NCI-H1417 treated with DMSO at 0.1 percent for 48 hours (cell line): ENCODE measurements around the gene SPECC1L.

Source experiments
- DNase-seq: peaks from one replicate; lab custom pipeline; 2025; lab: John Stamatoyannopoulos, UW

Gene SPECC1L

DNA sequence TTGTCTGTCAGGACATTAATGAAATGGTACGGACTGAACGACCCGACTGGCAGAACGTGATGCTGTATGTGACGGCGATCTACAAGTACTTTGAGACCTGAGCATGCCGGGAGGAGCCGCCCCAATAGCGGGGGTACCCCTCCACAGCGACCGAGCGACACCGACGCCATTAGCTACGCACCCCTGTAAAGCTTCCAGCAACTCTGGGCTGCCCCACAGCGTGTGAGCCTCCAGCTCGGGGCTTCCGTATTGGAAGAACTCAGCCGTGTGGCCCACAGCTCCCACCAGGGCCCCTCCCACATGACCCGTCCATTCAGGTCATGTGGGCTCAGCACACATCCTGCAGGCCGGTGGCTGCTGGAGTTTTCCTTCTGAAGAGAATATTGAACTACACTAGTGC lies 143.9 kb downstream of the SPECC1L start:
- DNase-seq: no peak

DNA sequence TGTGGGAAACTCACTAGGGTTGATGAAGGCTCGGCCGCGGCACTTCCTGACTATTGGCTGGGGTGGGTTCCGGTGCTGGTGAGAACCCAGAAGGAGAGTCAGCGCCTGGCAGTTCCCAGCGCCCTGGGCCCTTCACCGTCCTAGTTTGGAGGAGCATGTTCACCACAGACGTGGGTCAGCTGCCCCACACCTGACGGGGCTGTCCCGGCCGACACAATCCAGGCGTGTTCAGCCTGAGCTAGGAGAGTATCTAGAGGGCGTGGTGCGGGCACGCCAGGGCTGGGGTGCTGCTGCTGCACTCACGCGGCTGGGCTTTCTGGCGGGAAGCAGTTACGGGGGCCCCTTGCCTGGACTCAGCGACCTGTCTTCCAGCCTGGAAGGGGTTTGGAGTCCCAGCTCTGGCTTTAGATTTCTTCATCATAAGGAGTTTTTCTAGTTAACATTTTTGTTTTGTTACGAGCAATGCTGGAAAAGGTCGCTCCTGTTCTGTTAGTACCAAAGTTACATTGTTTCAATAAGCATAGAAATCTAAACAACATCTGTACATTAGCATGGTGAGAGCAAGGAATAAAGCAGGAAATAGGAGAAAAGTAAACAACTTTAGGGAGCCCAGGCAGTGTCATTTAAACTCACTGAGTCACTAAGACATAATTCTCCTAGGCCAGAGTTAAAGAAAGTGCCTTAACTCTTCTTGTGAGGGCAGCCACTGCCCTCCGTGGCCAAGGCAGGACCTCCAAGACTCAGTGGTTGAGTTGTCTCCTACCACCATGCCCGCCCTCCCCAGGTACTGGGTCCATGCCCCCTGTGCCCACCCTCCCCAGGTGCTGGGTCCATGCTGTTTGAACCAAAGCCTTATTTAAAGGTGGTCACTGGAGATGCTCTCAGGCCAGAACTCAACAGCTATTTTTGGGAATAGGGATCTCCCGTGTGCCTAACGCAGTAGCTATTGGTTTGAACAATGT lies 144.6 kb downstream of the SPECC1L start:
- no peak for DNase-seq

DNA sequence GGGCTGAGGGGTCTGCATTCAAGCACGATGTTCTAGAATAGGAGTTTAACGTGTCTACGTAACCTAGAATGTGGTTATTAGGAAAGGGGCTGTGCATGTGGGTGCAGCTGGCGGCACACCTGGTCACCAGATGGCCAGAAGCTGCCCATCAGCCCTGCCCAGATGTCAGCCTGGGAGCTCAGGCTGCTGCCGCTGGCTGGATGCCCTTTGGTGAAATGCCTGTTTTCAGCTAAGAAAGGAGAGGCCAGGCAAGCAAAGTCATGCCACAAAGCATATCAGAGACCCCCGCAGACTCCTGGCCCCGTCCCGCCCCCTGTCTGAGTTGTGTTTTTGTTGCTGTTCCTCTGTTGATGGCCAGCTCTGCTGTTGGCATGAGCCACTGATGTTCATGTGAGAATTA lies 145.5 kb downstream of the SPECC1L start:
- DNase-seq: no peak

DNA sequence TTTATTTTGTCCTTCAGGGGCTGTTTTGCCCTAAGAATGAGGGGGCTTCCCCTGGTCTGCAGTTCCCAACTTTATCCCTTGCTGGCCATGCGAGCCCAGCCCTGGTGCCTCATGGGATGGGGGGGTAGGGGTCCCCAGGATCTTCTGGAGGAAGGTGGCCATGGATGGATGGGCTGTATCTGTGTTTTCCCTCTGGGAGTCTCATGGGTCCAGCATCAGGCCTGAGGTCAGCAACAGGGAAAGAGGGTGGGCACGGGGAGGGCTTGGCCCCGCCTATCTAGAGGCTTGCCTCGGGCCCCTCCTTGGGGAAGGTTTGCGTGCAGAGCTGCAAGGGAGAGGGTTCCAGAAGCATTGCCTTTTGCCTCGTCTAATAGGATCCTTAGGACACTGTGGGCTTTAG lies 146.0 kb downstream of the SPECC1L start:
- DNase-seq: no peak

DNA sequence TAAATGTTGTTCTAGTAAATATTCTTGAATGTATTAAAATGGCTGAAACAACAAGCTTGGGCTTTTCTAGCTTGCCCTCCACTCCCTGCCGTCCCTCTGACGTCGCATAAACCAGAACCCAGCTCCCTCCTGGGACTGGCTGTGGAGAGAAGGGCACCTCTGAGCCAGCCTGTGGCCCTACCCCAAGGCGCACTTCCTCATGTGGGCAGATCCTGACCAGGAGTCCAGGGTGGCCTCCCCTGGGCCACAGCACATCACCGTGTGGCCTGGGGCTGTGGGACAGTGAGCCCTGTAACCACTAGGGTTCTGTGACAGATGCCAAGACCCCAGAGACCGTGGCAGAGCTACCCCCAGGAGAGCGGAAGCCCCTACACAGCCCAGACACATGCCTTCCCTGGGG lies 146.6 kb downstream of the SPECC1L start:
- no peak for DNase-seq

DNA sequence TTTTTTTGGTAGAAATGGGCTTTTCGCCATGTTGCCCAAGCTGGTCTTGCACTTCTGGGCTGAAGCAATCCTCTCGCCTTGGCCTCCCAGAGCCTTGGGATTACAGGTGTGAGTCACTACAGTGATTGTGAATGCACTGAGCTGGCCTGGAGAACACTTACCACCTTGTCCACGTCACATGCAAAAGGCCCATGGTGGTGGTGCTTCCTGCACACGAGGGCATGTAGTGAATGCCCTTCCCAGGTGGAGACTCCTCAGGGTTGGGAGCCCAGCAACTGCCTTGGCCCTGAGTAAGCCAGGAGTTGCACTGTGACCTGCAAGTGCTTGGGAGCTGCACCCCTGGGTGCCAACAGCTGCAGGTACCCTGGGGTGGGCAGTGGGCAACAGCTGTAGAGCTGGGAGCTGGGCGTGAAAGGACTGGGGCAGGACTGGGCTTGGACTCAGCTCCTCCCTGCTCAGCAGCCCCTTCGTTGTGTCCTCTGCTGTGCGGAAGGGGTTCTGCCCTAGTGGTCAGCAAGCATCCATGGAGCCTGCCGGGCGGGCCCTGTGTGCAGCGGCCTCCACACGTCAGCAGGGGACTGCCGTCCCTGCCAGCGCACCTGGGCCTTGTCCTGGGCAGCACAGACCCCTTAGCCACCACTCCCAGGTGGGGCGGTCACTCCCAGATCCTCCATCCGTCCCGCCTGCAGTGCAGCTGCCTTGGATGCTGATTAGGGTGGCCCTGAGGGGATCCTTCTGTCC lies 147.4 kb downstream of the SPECC1L start:
- no peak for DNase-seq

DNA sequence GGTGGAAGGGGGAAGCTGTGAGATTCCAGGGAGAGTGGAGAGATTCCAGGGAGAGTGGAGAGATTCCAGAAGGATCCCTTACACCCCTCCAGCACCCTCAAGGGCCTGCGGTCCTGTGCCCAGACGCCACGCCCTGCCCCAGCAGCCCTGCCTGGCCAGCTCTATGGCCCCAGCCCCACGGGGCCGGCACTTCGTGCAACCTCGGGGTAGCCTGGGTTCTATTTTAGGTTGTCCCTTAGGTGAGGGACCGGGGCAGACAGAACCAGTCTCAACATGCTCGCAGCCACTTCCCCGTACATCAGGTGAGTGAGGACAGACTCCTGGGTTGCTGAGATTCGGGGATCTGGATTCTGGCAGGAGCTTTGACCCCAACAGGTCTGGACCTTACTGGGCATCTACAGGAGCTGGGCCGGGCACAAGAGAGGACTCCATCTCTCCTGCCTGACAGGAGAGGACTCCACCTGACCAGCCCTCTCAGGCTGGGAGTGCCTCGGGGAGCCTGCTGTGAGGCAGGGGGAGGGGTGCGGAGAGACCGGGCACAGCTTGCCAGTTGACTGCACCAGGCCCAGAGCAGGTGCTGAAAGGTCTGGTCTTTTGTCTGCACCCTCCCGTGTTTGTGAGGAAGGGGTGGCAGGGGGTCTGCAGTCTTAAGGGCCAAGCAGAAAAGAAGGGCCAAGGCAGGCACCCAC lies 148.3 kb downstream of the SPECC1L start:
- no peak for DNase-seq

DNA sequence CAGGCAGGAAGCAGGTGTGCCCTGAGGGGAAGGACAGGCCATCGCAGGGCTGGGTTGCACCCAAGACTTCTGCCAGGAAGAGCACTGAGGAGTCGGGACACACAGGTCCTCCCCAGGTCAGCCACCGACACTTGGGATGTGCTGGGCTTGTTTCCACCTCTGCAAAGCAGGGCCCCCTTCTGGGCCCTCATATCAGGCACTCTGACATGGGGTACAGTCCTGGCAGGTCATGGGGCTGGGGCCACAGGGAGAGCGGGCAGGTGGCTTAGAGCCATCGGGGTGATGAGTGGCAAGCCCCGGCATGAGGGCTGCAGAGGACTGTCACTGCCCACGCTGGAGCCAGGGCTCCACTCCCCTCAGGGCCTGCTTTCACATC lies 148.8 kb downstream of the SPECC1L start:
- DNase-seq: no peak

DNA sequence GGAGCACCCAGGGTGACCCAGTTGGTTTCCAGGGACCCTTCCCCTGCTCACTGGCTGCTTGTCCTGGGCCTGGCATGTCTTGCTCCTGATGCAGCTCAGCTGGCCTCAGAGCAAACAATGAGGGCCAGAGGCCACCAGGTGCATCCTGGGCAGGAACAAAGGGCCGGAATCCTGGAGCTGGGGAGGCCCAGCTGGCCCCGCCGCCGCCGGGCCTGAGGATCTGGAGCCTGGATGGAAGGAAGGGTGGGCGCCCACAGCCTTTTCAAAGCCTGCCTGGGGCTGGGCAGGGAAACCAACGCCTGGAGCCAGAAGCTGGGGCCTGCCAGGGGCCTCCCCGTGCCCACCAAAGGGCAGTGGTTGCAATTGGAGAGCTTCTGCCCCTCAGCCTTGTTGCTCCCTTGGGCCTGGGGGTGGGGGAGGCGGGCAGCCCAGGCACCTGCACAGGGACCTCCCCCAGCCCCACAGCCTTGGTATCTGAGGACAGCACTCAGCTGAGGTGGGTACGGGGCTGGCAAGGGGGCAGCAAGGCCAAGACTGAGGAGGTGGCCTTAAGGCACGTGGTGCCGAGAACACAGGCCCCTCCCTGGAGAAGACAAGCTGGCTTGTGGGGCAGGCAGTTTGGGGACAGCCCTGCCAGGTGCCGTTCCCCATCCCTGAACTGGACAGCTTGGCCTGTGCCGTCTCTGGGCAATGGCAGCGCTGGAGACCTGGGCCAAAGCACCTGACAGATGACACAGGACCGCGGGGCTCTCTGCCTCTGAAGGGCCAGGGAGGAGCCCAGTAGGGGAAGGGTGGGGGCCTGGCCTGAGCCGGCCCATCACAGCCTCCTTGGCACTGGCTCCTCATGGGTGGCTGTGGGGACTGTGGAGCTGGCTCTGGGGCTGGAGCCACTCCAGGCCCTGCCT lies 149.7 kb downstream of the SPECC1L start:
- DNase-seq: no peak

DNA sequence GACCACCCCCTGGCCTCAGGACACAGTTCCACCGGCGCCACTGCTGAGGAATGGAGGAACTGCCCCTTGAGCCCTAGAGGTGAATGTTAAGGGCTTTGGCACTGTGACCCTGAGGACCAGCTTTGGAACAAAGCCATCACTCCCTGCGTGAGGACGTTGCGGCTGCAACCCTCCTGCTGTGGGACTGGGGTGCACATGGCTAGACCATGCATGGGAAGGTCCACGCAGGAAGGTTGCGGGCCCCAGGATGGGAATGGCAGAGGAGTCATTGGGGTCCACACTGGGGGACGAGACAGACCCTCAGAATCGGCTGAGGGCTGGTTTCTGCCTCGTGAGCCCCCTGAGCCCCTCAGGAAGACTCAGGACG lies 150.3 kb downstream of the SPECC1L start:
- DNase-seq: no peak

DNA sequence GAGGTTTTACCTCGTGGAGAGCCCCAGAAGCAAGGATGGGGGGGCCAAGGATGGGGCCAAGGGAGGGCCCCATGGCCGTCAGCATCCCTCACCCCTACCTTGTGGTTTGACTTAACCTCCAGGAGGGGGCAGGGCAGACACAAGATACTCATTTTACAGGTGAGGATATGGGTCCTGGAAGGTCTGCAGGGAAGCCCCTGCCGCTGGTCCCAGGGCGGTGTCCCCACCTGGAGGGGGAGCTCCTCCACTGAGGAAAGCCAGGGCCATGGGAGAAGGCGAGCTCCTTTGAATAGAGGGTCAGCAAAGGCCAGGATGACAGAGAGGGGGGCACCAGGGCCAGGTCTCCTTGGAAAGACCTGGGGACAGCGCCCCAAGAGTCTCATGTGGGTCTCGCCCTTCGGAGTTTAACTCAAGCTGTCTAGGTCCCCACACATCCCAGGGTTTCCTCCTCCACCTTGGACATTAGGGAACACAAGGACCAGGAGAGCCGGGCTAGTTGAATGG lies 150.8 kb downstream of the SPECC1L start:
- DNase-seq: no peak

DNA sequence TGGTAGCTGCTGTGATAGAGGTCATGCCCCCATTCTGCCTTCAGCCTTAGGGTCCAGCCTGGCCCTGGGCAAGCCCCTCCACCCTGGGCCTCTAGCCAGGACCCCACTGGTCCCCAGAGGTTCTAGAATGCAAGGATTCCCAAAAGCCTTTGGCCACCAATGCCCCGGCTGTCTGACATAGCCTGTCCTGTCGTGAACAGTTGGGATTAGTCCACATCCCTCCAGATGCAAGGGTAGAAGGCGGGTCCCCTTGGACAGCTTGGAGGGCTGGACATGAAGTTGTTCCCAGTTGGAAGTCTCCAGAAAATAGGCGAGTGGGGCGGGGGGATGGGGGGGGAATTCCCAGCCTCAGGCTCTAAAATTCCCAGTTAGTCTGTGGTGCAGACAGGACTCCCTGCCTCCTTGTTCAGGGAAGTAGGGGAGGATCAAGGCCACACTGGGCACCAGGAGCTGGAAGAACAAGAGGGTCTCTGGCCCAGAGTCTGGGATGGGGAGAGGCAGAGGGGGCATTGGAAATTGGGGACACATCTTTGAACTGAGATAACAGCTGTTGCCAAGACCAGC lies 151.6 kb downstream of the SPECC1L start:
- DNase-seq: no peak

DNA sequence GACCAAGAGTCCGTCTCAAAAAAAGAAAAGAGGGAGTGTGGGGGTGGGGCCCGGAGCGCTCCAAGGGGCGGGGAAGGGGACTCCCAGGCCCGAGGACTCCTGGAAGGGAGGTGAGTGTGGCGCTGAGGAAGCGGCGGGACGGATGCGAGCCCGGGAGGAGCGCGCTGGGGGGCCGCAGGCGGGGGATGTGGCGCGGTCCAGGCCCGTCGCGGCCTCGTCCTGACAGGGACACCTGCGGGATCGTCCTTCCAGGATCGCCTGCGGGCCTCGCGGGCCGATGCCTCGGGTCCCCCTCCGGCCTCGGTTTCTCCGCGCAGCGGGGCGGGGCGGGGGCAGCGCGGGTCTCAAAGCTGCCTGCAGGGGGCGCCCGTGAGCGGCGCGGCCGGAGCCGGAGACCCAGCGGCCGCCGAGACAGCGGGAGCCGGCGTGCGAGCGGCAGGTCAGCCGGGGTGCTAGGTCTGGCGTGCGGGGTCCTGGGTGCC lies 152.9 kb downstream of the SPECC1L start:
- no peak for DNase-seq

DNA sequence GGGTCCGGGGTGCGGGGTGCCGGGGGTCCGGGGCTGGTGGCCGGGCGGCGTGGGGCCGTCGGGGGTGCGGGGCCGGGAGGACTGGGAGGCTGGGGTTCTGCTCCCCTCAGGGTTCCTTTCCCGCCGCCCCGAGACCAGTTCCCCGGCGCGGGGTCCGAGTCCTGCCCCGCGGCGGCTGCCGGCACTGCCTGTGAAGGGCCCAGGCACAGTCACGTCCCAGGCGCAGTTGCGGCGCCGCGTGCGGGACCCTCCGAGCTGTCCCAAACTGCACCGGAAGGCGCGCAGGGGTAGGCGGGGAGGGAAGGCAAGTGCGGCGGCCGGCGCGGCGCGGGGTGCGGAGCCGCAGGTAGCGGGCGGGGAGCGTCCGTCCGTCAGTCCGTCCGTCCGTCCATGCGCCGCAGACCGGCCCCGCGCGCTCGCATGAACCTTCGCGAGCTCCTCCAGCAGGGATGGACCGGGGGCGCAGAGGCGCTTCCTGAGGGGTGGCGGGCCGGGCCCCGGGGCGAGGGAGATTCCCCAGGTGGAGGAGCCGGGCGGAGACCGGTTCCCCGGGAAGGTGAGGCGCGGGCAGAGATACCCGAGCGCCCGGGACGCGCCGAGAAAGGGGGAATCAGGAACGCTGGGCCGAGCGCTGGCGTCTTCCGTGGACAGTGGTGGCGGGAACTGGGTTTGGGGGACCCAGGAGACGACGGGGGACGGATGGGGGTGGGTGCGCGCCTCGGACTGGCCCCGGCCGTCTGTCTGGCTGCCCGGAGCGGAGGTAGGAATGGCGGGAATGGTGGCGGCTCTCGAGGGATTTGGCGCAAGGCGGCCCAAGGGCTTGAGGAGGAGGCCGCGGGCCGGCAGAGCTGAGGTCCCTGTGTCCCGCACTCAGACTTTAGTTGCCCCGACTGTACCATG lies 153.6 kb downstream of the SPECC1L start:
- DNase-seq: no peak

DNA sequence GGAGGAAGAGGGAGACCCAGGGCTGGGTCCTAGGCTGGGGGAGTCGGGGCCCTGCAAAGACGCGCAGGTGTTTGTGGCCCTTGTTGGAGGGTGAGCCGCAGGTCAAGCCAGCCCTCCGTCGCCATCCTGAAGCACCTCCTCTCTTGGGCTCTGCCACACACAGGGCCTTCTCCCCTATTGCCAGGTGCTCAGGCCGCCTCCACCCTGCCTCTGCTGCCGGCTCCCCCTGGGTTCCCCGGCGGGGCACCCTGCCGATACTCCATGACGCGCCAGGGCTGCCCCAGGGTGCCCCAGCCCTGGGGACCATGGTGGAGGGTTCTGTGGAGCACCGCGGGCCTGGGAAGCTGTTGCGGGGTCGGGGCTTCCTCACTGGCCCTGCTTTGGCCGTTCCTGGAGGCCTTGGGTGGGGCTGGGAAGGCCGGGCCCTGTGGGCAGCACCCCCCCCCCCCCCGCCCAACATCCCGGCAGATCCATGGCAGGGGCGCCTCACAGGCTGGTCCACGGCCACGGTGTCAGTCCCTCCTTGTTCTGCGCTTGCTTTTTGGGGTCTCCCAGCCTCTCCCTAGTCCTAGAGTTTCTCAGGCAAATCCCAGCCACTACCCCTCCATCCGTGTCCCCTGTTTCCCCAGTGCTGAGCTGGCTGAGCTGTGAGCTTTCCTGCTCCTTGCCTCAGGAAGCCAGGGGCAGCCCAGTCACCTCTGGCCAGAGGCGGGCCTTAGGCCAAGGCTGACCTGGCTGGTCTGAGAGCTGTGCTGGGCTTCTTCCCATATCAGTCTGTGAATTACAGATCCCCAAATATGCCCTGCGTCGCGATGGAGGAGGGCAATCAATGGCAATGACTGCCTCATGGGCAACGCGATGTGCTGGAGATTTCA lies 154.5 kb downstream of the SPECC1L start:
- no peak for DNase-seq

DNA sequence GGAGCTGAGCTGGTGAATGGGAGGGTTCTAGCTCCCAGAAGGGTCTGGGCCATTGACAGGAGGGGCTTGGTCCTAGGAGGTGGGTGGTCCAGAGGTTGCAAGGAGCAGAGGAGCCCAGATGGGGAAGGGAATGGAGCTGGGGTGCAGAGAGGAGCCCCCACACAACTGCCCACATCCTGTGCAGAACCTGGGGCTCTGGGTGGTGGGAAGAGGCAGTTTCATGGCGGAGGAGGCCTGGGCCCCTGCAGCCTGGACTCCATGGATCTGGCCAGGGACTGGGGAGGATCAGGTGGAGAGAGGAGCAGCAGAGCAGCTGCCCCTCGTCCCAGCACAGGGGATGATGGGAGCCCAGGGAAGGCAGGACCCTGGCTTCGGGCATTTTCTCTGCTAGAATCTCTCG lies 155.8 kb downstream of the SPECC1L start:
- no peak for DNase-seq

DNA sequence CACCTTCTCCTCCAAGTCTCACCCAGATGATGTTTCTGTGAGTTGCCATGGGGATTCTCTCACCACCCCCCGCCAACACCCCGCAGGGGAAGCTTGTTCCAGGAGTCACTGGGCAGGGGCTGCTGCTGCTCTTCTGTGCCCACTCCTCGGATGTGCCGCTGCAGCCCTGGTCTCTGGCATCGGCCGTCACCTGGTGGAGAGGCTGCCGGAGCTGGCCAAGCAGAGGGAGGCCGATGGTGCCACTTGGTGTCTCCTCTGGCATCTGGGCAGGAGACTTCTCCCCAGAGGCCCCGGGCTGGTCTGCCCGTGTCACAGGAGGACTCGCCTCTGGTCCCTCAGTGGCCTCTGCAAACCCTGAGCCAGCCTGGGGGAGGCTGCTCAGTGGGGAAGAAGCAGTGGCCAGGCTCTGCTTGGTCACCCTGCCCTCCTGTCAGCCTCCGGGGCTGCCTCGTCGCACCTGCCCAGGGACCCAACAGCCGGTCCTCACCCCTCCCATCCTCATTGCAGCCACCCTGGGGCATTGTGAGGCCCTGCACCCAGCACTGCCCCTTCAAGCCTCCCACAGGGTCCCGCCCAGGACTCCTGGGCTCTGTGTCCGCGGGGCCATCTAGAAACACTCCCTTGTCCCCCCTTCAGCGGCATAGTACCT lies 156.3 kb downstream of the SPECC1L start:
- no peak for DNase-seq

DNA sequence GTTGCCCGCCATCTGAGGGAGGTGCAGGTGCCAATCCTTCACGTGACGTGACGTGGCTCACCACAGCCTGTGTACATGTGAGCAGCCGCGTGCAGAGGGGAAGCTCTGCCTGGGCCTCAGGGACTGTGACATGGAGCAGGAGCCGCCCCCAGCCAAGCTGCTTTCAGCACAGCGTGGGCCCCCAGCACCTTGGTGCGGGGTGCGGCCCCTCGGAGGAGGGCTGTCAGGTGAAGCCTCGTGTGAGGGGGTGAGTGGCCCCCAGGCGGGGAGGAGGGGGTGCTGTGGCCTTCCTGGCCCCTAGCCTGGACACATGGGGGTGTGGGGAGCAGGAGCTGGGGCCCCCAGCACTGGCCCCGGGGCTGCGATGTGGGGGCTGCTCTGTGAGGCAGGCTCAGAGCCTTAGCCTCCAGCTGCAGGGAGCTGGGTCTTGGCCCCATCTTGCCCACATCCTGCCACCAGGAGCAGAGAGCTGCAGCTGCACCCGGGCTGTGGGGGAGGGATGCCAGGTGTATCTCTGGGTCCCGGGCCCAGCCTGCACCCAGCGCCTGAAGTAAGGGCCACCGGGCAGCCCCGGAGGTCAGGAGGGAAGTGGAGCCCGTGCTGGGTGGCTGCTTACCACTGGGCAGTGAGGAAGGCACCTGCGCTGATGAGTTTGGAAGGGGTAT lies 157.0 kb downstream of the SPECC1L start, which contains the start of gene ADORA2A:
ADORA2A (plus strand) TSS at position 100 of the 665 bp plus-strand sequence. CDS start 5,806 bp downstream, outside the sequence.
- no peak for DNase-seq
